ENCODE results near the gene PALLD.

GRCh38 chr4:168787334-168787733 lies 290.5 kb downstream of the PALLD start:
- TF ChIP-seq EZH2 (IDR thresholded peaks at IDR 0.05; ENCODE audit: insufficient read depth, poor library complexity, severe bottlenecking) (no peak), EZH2phosphoT487 (IDR thresholded peaks at IDR 0.05; ENCODE audit: insufficient read depth, low read depth) (no peak)

Data from GM23248 (cell line).